ENCODE measurements around the gene BIRC5.

BIRC5 gene

DNA sequence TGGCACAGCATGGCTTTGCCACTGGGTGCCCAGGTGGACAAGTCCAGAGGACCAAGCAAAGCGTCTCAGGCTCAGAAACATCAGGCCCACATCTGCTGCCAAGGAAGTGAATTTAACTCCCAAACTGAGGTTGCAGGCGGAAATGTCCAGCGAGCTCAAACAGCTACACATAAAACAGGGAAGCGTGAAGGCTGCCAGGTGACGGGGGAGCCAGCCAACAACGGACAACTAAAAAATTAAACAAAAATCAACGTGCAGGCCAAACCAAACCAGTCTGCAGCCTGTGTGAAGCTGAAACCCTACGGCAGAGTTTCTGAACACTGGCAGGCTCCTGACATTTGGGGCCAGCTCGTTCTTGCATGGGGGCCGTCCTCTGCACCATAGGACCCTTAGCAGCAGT is 29.7 kb upstream of the BIRC5 start:
- no peak for DNase-seq (ENCODE audit: low read depth)

DNA sequence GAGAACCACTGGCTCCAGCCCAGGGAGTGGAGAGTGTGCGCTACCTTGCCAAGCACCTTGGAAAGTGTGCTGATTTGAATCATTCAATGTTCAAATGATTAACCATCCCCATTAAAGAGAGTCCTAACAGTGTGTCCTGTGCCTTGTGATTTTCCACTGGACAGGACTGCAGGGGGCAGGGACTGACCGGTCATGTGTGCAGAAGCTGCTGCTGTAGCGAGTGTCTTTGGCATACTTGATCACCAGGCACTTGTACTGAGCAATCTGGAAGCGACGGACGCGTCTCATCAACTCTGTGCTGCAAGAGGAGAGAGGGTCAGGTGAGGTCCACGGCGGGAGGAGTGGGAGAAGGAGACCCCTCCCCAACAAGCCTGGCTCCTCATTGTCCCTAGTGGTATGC is 29.2 kb upstream of the BIRC5 start:
- DNase-seq (ENCODE audit: low read depth): no peak

DNA sequence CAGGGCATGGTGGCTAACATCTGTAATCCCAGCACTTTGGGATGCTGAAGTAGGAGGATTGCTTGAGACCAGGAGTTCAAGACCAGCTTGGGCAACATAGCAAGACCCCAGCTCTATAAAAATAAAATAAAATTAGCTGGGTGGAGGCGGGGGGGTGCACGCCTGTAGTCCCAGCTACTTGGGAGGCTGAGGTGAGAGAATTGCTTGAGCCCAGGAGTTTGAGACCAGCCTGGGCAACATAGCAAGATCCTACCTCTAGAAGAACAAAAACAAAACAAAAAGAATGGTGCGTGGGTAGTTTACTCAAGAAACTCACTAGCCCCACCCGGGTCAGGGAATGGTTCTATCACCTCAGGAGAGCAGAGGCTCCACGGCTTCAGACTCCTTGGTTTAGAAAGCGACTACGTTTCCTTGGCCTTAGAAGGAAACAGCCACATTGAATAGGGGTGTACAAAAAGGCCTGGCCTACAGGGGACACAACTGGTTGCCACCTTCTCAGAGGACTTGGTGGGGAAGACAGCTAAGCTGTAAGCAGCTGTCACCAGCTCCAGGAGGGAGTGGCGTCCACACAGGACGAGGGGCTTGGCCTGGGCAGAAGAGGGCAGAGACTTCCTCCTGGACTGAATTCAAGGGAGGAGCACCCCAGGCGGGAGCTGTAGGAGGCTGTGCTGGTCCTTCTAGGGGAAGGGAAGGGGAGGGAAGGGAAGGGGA is 27.9 kb upstream of the BIRC5 start:
- DNase-seq (ENCODE audit: low read depth): no peak

DNA sequence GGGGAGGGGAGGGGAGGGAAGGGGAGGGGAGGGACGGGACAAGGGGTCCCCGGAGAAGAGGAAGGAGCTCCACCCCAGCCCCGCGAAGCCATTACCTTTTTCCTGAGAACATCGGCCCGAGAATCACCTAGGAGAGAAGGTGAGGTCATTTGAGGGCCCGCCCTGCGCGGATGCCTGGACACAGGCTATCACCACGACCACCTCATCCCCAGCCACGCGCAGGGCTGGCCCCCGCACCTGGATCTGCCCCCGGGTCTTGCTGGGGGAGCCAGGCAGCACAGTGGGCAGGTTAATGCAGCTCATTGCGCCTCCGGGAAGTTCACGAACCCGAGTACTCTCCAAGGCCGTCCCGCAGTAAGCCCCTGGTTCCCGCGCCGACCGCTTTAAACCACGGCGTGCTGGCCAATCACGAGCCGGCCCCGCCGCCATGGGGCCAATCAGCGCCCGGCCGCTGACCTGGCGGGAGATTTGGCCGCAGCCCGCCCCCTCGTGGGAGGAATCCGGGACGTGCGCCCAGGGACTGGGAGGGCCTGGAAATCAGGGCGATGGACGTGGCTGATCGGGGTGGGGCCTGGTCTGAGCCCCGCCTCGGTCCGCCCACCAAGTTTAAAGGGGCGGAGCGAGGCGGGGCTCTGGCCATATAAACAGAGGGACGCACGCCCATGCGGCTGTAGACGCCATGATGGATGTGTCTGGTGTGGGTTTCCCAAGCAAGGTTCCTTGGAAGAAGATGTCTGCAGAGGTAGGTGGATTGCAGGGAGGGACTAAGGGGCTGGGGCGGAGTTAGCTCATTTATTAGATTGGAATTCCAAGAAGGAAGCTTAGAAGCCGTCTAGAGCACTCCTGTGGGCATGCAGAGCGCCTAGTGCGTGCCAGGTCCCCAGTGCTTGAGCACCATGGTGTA is 27.1 kb upstream of the BIRC5 start, which contains the start of the genes AFMID and TK1:
TSS of gene AFMID (plus strand) at position 671 of the 904 bp plus-strand sequence. CDS start at position 680, 9 bp downstream.
TSS of gene TK1 (minus strand) at position 361 of the 904 bp plus-strand sequence. CDS start at position 303, 58 bp downstream.
- peak; percentile 86 for DNase-seq (ENCODE audit: low read depth)

DNA sequence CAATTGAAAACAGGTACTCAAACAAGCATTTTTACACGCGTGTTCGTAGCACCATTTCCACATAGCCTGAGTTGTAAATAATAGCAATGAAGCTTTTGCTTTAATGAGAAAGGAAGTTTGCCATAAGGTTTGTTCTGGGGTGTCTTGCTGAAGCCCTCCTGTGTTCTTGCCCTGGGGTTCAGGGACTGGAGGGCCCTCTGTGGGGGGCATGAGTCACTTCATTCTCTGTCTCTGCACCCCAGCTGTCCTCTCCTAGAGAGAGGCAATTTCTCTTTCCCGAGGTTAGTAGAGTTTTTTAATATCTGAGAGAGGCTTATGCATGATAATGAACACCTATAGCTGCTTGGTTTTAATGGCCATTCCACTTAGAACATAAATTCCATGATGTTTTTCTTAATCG is 17.3 kb upstream of the BIRC5 start:
- DNase-seq (ENCODE audit: low read depth): no peak

DNA sequence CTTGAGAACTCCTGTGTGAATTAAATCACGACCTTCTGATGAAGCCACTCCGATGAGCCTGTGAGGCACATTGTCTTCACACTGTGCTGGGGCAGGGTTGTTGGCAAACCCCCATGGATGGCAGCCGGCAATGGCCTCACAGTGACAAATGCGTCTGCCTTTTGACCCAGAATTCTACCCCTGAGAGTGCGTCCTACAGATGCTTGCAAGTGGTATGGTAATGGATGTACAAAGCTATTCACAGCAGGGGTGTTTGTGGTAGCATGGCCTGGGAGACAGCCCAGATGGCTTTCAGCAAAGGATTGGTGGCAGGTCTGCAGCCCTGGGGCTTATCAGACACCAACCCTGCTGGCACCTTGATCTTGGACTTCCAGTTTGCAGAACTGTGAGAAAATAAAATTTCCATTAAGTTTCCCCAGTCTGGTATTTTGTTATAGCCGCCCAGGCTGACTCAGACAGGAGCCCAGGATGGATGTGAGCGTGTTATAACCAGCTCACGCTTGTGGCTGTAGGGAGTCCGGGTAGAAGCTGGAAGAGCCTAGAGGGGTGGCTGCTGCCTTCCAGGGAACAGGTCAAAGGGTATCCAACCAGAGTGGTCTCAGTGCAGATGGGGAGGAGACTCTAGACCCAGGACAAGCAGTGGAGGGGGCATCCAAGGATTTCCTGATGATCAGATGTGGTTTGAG is 16.8 kb upstream of the BIRC5 start:
- no peak for DNase-seq (ENCODE audit: low read depth)

DNA sequence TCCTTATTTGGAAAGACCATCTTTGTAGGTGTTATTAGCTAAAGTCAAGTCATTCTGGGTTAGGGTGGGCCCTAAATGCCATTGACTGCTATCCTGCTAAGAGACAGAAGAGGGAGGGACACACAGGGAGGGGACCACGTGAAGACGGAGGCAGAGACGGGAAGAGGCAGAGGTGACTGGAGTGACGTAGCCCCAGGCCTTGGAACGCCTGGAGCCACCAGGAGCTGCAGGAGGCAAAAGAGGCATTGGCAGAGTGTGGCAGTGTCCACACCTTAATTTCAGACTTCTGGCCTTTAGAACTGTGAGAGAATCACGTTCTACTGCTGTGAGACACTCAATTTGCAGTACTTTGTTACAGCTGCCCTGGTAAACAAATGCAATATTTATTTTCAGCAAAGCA is 13.6 kb upstream of the BIRC5 start:
- no peak for DNase-seq (ENCODE audit: low read depth)

DNA sequence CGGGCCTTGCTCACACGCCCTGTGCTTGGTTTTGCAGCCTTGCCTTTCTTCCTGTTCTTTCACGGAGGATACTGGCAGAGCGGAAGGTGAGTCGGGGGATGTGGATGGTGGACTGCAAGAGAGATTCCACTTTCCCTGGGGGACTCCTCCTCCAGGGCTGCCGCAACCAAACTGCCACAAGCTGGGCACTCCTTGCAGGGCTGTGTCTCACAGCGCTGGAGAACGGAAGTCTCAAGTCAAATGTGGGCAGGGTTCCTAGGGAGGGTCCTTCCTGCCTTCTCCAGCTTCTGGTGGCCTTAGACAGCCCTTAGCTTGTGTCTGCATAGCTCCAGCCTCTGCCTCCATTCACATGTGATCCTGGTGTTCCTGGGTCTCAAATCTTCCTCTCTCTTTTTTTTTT is 11.4 kb upstream of the BIRC5 start:
- DNase-seq (ENCODE audit: low read depth): no peak

DNA sequence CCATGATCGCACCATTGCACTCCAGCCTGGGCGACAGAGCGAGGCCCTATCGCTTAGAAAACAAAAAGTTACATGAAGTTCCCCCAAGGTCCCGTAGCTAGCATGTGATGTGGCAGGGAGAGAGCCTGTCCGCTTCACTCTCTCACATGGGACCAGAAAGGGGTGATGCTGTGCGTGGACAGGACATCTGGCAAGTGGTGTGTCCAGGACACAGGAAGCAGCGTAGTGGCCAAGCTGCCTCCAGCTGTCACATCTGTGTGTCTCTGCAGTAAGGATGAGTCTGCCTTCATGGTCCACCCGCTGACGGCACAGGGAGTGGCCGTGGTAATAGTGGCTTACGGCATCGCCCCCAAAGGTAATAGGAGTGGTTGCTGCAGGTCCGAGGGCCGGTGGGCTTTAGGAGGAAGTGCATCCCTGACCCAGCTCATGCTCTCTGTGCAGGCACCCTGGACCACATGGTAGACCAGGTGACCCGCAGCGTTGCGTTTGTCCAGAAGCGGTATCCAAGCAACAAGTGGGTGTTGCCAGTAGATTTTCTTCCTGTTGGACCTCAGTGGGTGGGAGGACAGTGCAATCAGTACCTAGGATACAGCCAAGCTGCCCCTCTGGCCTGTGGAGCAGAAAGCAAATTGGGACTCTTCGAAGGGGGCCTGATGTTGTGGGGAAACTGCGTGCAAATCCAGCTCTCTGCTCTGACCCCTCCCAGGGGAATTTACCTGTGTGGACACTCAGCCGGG is 9.5 kb upstream of the BIRC5 start:
- DNase-seq (ENCODE audit: low read depth): no peak

DNA sequence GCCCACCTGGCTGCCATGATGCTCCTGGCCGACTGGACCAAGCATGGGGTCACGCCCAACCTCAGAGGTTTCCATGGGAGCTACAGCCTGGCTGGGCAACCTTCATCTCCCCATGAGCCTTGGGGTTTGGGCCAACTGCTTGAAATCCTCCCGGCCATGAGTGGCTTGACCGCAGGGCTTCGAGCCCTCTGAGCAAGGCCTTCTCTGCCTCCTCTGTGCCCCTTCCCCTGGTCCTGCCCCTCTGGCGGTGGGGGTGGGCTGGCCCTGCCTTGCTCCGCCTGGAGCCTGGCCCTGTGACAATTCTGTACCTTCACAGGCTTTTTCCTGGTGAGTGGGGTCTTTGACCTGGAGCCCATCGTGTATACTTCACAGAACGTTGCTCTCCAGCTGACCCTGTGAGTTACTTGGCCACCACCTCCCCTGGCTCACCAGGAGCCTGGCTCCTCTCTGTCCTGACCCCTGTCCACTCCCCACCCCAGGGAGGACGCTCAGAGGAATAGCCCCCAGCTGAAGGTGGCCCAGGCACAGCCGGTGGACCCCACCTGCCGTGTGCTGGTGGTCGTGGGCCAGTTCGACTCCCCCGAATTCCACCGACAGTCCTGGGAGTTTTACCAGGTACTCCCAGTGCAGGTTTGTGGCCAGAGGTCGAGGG is 8.8 kb upstream of the BIRC5 start:
- DNase-seq (ENCODE audit: low read depth): no peak

DNA sequence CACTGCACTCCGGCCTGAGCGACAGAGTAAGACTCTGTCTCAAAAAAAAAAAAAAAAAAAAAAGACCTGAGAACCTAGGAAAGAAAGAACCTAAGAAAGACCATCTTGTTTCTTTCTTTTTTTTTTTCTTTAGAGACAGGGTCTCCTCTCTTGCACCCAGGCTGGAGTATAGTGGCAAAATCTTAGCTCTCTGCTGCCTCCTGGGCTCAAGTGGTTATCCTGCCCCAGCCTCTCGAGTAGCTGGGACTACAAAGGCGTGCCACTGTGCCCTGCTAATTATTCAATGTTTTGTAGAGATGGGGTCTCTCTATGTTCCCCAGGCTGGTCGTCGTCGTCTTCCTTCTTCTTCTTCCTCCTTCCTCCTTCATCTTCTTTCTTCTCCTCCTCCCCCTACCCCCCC is 7.8 kb upstream of the BIRC5 start:
- DNase-seq (ENCODE audit: low read depth): no peak

DNA sequence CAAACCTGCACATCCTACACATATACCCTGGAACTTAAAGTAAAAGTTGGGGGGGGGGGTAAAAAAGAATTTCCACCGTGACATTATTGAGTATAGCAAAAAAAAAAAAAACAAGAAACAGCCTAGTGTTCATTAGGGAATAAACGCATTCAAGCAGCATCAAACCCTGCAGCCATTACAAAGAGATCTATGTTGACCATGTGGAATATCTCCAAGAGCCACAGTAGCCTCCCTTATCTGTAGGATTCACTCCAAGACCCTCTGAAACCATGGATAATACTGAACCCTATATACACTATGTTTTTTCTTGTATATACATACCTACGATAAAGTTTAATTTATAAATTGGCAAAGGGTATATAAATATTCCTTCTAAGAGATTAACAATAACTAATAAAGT is 5.6 kb upstream of the BIRC5 start:
- no peak for DNase-seq (ENCODE audit: low read depth)

DNA sequence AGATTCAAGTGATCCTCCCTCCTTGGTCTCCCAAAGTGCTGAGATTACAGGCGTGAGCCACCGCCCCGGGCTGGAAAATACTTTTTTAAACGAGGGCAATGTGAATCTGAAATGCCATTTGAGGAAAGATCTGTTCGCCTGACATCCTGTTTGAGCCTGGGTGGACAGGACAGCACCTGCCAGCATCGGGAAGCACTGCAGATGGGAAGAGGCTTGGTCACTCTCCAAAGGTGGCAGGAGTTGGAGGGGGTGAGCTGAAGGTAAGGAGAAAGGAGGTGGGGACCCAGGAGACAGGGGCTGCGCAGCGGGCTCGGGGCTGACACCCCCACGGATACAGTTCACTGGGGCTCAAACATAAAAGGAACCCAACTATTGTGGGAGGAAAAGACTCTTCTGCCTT is 3.9 kb upstream of the BIRC5 start:
- no peak for DNase-seq (ENCODE audit: low read depth)

DNA sequence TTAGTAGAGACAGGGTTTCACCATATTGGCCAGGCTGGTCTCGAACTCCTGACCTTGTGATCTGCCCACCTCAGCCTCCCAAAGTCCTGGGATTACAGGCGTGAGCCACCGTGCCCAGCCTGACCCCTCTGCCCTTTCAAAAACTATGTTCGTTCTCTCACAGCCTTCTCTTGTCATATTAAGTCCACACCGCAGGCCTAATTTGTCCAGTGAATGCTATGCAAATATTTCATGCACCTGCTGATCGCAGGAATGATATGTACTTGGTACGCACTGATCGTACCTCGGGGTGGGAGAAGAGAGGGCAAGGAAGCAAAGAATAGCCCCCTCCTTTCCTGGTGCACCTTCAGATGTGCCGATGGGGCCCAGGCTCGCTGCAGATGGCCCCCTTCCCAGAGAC is 3.0 kb upstream of the BIRC5 start:
- DNase-seq (ENCODE audit: low read depth): no peak

DNA sequence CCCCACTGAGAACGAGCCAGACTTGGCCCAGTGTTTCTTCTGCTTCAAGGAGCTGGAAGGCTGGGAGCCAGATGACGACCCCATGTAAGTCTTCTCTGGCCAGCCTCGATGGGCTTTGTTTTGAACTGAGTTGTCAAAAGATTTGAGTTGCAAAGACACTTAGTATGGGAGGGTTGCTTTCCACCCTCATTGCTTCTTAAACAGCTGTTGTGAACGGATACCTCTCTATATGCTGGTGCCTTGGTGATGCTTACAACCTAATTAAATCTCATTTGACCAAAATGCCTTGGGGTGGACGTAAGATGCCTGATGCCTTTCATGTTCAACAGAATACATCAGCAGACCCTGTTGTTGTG is 631 bp downstream of the BIRC5 start:
- no peak for DNase-seq (ENCODE audit: low read depth)

DNA sequence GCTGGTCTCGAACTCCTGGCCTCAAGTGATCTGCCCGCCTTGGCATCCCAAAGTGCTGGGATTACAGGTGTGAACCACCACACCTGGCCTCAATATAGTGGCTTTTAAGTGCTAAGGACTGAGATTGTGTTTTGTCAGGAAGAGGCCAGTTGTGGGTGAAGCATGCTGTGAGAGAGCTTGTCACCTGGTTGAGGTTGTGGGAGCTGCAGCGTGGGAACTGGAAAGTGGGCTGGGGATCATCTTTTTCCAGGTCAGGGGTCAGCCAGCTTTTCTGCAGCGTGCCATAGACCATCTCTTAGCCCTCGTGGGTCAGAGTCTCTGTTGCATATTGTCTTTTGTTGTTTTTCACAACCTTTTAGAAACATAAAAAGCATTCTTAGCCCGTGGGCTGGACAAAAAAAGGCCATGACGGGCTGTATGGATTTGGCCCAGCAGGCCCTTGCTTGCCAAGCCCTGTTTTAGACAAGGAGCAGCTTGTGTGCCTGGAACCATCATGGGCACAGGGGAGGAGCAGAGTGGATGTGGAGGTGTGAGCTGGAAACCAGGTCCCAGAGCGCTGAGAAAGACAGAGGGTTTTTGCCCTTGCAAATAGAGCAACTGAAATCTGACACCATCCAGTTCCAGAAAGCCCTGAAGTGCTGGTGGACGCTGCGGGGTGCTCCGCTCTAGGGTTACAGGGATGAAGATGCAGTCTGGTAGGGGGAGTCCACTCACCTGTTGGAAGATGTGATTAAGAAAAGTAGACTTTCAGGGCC is 5.5 kb downstream of the BIRC5 start:
- DNase-seq (ENCODE audit: low read depth): no peak

DNA sequence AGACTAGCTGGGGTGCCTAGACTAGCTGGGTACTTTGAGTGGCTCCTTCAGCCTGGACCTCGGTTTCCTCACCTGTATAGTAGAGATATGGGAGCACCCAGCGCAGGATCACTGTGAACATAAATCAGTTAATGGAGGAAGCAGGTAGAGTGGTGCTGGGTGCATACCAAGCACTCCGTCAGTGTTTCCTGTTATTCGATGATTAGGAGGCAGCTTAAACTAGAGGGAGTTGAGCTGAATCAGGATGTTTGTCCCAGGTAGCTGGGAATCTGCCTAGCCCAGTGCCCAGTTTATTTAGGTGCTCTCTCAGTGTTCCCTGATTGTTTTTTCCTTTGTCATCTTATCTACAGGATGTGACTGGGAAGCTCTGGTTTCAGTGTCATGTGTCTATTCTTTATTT is 9.0 kb downstream of the BIRC5 start:
- no peak for DNase-seq (ENCODE audit: low read depth)

DNA sequence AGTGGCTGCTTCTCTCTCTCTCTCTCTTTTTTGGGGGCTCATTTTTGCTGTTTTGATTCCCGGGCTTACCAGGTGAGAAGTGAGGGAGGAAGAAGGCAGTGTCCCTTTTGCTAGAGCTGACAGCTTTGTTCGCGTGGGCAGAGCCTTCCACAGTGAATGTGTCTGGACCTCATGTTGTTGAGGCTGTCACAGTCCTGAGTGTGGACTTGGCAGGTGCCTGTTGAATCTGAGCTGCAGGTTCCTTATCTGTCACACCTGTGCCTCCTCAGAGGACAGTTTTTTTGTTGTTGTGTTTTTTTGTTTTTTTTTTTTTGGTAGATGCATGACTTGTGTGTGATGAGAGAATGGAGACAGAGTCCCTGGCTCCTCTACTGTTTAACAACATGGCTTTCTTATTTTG is 9.7 kb downstream of the BIRC5 start:
- no peak for DNase-seq (ENCODE audit: low read depth)

DNA sequence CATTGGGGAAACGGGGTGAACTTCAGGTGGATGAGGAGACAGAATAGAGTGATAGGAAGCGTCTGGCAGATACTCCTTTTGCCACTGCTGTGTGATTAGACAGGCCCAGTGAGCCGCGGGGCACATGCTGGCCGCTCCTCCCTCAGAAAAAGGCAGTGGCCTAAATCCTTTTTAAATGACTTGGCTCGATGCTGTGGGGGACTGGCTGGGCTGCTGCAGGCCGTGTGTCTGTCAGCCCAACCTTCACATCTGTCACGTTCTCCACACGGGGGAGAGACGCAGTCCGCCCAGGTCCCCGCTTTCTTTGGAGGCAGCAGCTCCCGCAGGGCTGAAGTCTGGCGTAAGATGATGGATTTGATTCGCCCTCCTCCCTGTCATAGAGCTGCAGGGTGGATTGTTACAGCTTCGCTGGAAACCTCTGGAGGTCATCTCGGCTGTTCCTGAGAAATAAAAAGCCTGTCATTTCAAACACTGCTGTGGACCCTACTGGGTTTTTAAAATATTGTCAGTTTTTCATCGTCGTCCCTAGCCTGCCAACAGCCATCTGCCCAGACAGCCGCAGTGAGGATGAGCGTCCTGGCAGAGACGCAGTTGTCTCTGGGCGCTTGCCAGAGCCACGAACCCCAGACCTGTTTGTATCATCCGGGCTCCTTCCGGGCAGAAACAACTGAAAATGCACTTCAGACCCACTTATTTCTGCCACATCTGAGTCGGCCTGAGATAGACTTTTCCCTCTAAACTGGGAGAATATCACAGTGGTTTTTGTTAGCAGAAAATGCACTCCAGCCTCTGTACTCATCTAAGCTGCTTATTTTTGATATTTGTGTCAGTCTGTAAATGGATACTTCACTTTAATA is 10.4 kb downstream of the BIRC5 start:
- DNase-seq (ENCODE audit: low read depth): no peak
